ENCODE results near the gene OGFR.

DNA sequence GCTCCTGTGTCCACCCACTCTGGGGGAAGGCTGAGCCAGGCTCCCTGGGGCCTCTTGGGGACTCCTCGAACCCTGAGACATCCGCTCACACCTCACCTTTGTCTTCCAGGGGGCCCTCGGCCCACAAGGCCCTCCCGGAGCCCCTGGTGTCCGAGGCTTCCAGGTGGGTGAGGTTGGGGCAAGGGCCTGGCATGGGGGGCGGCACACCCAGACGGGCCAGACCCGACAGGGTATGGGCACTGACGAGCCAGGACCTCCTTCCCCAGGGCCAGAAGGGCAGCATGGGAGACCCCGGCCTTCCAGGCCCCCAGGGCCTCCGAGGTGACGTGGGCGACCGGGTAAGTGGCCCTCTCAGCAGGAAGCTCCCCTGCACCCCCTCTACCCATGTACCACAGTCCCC, 25.6 kb downstream of the OGFR start:
- TF ChIP-seq CTCF (conservative IDR thresholded peaks at IDR 0.05; ENCODE audit: low read depth in 2 of 2), result no peak
- no peak for TF ChIP-seq EZH2phosphoT487 (IDR thresholded peaks at IDR 0.05; ENCODE audit: unreplicated experiment)
- TF ChIP-seq POLR2AphosphoS5 (IDR thresholded peaks at IDR 0.05; ENCODE audit: low read depth), result no peak
- TF ChIP-seq CREB1 (CRISPR knock-in tag; IDR thresholded peaks at IDR 0.05; ENCODE audit: low read depth), result no peak
- no peak for TF ChIP-seq REST (IDR thresholded peaks at IDR 0.05; ENCODE audit: unreplicated experiment)
- TF ChIP-seq EZH2 (IDR thresholded peaks at IDR 0.05; ENCODE audit: low read depth, unreplicated experiment), result no peak

Data from GM23338 (cell line).